NCI-H1436 treated with DMSO at 0.1 percent for 48 hours (cell line): ENCODE measurements around the gene PTPN13.

Experiments
- DNase-seq: peaks from one replicate; lab custom pipeline; 2025; lab: John Stamatoyannopoulos, UW

PTPN13 gene

GRCh38 chr4:86593688-86594558, at the start of gene PTPN13:
Gene PTPN13, plus strand, starts transcription at chr4:86594315. Its CDS starts 40,942 bp downstream, at chr4:86635257.
- DNase-seq: peak; percentile 91

GRCh38 chr4:86547140-86547539, 47.0 kb upstream of the PTPN13 start:
- no peak for DNase-seq

GRCh38 chr4:86549163-86549788, 44.8 kb upstream of the PTPN13 start:
- DNase-seq: no peak

- no peak for DNase-seq
Observed at GRCh38 chr4:86551387-86551786, 42.7 kb upstream of the PTPN13 start.

GRCh38 chr4:86554646-86555045, 39.5 kb upstream of the PTPN13 start:
- no peak for DNase-seq

- no peak for DNase-seq
Observed at GRCh38 chr4:86556791-86557415, 37.2 kb upstream of the PTPN13 start.

- no peak for DNase-seq
Observed at GRCh38 chr4:86557526-86557925, 36.6 kb upstream of the PTPN13 start.

- DNase-seq: no peak
Observed at GRCh38 chr4:86558258-86558657, 35.9 kb upstream of the PTPN13 start.

GRCh38 chr4:86558797-86559196, 35.3 kb upstream of the PTPN13 start:
- no peak for DNase-seq

- DNase-seq: no peak
Observed at GRCh38 chr4:86560447-86560846, 33.7 kb upstream of the PTPN13 start.

- no peak for DNase-seq
Observed at GRCh38 chr4:86561256-86561655, 32.9 kb upstream of the PTPN13 start.

GRCh38 chr4:86563416-86563815, 30.7 kb upstream of the PTPN13 start:
- no peak for DNase-seq

GRCh38 chr4:86564795-86565194, 29.3 kb upstream of the PTPN13 start:
- DNase-seq: no peak

GRCh38 chr4:86565651-86566050, 28.5 kb upstream of the PTPN13 start:
- no peak for DNase-seq

GRCh38 chr4:86569103-86569870, 24.8 kb upstream of the PTPN13 start:
- DNase-seq: no peak

- DNase-seq: no peak
Observed at GRCh38 chr4:86579941-86580340, 14.2 kb upstream of the PTPN13 start.

GRCh38 chr4:86582410-86582809, 11.7 kb upstream of the PTPN13 start:
- no peak for DNase-seq

GRCh38 chr4:86586160-86586572, 7.9 kb upstream of the PTPN13 start:
- no peak for DNase-seq

GRCh38 chr4:86586626-86587380, 7.3 kb upstream of the PTPN13 start:
- no peak for DNase-seq

GRCh38 chr4:86587381-86588140, 6.6 kb upstream of the PTPN13 start:
- DNase-seq: no peak
